ENCODE data around the gene SIM1. TPM values are rescaled to one million over a fixed set of nuclear protein-coding genes. Genes with fewer than 3 reads are reported as not detected.

The SIM1 gene
- total RNA-seq, 1 experiment from 2014 or later = not detected

- H3K36me3 ChIP-seq (ENCODE audit: low read depth, low read length) = no peaks in the 10 kb centered on the region
- H4K20me1 ChIP-seq (ENCODE audit: low read length) = no peaks in the 10 kb centered on the region
- ChIA-PET CTCF (no interaction called here), POLR2A (ENCODE audit: unreplicated experiment) (no interaction called here)
- TF ChIP-seq EZH2phosphoT487 (IDR thresholded peaks at IDR 0.05; ENCODE audit: borderline replicate concordance, low read length) = no peak
- no peak for TF ChIP-seq CTCF (conservative IDR thresholded peaks at IDR 0.05; ENCODE audit: low read depth, low read length)
- no peak for TF ChIP-seq EZH2 (IDR thresholded peaks at IDR 0.05; ENCODE audit: low read length, unreplicated experiment)
- no peaks in the 10 kb centered on the region for H3K27me3 ChIP-seq (ENCODE audit: low read length)
- DNase-seq (no peak), ATAC-seq (no peak)
- intact Hi-C loops (cut with micrococcal nuclease) = loop anchor here (10.0 kb wide), 1 partner anchor 332 kb away; no protein-coding TSS in a partner anchor
- H2AFZ ChIP-seq (ENCODE audit: low read length) = no peak overlapping the region
- H3K4me3 ChIP-seq (ENCODE audit: low read length) = no peak overlapping the region
- BruUV-seq (replicated peaks) = no TSS peak
- H3K4me2 ChIP-seq (ENCODE audit: low read length) = no peak overlapping the region
- H3K79me2 ChIP-seq (ENCODE audit: low read length) = no peaks in the 10 kb centered on the region
- peaks cover 3% of the 10 kb centered on the region; the same call in 1 of the 2 replicates for H3K4me1 ChIP-seq (ENCODE audit: insufficient read depth, low read length)
- H3K9me3 ChIP-seq (ENCODE audit: low read length) = no peaks in the 10 kb centered on the region
- H3F3A ChIP-seq (ENCODE audit: low read length, unreplicated experiment) = no peaks in the 10 kb centered on the region
- H3K9me2 ChIP-seq (replicated peaks; ENCODE audit: low read length) = no peaks in the 10 kb centered on the region
- no peak overlapping the region for H3K9ac ChIP-seq (ENCODE audit: low read length)
- H3K27ac ChIP-seq (ENCODE audit: low read length) = no peak overlapping the region
Measured at GRCh38 chr6:100336876-100337275, 127.8 kb downstream of the SIM1 start.

DNA sequence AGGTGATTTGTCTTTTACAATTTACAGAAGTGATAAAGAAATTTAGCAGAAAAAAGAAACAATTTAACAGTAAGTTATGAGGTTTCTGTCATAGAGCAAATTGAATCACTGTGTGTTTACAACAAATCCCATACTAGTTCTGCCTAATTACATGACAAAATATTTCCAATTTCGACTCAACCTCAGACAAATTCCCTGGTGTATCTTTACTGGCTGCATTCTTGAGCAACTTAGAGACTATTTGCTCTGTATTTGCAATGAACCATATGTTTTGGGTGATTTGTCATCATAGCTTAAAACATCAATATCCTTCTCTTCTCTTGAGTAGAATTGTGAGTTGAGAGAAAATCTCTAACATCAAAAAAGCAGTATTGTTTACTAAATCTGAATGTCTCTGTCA lies 128.7 kb downstream of the SIM1 start:
- Histone ChIP-seq H3K4me2 (ENCODE audit: low read length) (no peak overlapping the region), H4K20me1 (ENCODE audit: low read length) (no peaks in the 10 kb centered on the region), H3K4me3 (ENCODE audit: low read length) (no peak overlapping the region), H3F3A (ENCODE audit: low read length, unreplicated experiment) (no peaks in the 10 kb centered on the region), H3K27me3 (ENCODE audit: low read length) (no peaks in the 10 kb centered on the region), H3K79me2 (ENCODE audit: low read length) (no peaks in the 10 kb centered on the region), H3K9me2 (replicated peaks; ENCODE audit: low read length) (no peaks in the 10 kb centered on the region), H3K4me1 (ENCODE audit: insufficient read depth, low read length) (peaks cover 3% of the 10 kb centered on the region; the same call in 1 of the 2 replicates), H3K36me3 (ENCODE audit: low read depth, low read length) (no peaks in the 10 kb centered on the region), H3K9ac (ENCODE audit: low read length) (no peak overlapping the region), H3K9me3 (ENCODE audit: low read length) (no peaks in the 10 kb centered on the region), H2AFZ (ENCODE audit: low read length) (no peak overlapping the region), H3K27ac (ENCODE audit: low read length) (no peak overlapping the region)
- ATAC-seq (no peak), DNase-seq (no peak)
- no TSS peak for BruUV-seq (replicated peaks)
- POLR2A ChIA-PET (ENCODE audit: unreplicated experiment) = no interaction called here
- CTCF ChIA-PET = no interaction called here
- intact Hi-C loops (cut with micrococcal nuclease) = loop anchor here (10.0 kb wide), 1 partner anchor 331 kb away; no protein-coding TSS in a partner anchor
- TF ChIP-seq EZH2 (IDR thresholded peaks at IDR 0.05; ENCODE audit: low read length, unreplicated experiment) (no peak), EZH2phosphoT487 (IDR thresholded peaks at IDR 0.05; ENCODE audit: borderline replicate concordance, low read length) (no peak), CTCF (conservative IDR thresholded peaks at IDR 0.05; ENCODE audit: low read depth, low read length) (no peak)

Measured in PC-3 (cell line).